Measurements from ENCODE around the gene PAF1. TPM values are rescaled to one million over a fixed set of nuclear protein-coding genes. Genes with fewer than 3 reads are reported as not detected.

Gene PAF1
- total and polyA plus RNA-seq, 2 of the 13 experiments (the other 11 are each of a cell fraction or from before 2014, with no cell fraction given): 30.2 to 31.1 TPM

DNA sequence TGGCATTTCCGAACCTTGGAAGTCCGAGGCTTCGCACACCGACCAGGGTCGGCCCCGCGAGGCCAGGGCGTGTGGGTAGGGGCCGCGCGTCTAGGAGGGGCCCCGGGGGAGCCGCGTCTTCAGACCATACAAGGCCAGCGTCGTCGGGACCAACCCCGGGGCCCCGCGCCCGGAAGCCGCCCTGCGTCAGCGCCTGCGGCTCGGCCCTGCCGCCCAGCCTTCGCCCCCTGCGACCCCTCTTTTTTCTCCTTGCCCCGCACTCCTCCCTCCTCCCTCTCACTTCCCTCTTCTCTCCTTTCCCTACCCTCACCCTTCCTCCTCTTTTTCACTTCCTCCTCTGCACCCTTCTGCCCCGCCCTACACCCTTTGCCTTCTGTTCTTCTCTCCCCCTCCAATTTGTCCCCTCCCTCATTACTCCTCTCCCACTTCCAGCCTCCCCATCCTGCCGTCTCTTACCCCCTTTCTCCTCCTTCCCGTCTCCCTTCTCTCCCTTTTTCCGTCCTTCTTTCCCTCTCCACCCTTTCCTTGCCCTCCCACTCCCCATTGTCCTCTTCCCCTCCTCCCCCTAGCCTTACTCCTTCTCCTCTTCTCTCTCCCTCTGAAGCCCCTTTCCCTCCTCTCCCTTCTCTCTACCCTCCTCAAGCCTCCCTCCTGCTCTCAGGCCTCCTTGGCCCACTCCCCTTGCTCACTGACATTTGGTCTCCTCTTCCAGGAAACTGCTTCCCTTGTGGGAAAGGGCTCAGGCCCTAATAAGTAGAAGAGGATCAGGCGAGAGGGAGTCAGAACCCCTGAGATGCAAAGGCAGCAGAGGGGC, 19.3 kb upstream of the PAF1 start (continued):
- TF ChIP-seq, protein P1, sequence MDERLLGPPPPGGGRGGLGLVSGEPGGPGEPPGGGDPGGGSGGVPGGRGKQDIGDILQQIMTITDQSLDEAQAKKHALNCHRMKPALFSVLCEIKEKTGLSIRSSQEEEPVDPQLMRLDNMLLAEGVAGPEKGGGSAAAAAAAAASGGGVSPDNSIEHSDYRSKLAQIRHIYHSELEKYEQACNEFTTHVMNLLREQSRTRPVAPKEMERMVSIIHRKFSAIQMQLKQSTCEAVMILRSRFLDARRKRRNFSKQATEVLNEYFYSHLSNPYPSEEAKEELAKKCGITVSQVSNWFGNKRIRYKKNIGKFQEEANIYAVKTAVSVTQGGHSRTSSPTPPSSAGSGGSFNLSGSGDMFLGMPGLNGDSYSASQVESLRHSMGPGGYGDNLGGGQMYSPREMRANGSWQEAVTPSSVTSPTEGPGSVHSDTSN (CRISPR knock-in tag; IDR thresholded peaks at IDR 0.05): no peak
- TF ChIP-seq PITX1 (CRISPR knock-in tag; IDR thresholded peaks at IDR 0.05) (no peak), PPARG (CRISPR knock-in tag; conservative IDR thresholded peaks at IDR 0.05) (no peak), ZFP82 (CRISPR knock-in tag; IDR thresholded peaks at IDR 0.05; ENCODE audit: borderline replicate concordance) (no peak), AHR (CRISPR knock-in tag; IDR thresholded peaks at IDR 0.05) (no peak), ZNF562 (CRISPR knock-in tag; IDR thresholded peaks at IDR 0.05; ENCODE audit: borderline replicate concordance) (no peak), ZNF614 (CRISPR knock-in tag; IDR thresholded peaks at IDR 0.05; ENCODE audit: borderline replicate concordance) (0 out of 2 replicates have a peak, but pooled peaks have one; percentile 45), THYN1 (CRISPR knock-in tag; IDR thresholded peaks at IDR 0.05; ENCODE audit: borderline replicate concordance, low read depth) (no peak), MED8 (CRISPR knock-in tag; IDR thresholded peaks at IDR 0.05; ENCODE audit: insufficient replicate concordance) (no peak), EHMT2 (IDR thresholded peaks at IDR 0.05; ENCODE audit: borderline replicate concordance, low read depth, low read length) (no peak)
- TF ChIP-seq, protein P2, sequence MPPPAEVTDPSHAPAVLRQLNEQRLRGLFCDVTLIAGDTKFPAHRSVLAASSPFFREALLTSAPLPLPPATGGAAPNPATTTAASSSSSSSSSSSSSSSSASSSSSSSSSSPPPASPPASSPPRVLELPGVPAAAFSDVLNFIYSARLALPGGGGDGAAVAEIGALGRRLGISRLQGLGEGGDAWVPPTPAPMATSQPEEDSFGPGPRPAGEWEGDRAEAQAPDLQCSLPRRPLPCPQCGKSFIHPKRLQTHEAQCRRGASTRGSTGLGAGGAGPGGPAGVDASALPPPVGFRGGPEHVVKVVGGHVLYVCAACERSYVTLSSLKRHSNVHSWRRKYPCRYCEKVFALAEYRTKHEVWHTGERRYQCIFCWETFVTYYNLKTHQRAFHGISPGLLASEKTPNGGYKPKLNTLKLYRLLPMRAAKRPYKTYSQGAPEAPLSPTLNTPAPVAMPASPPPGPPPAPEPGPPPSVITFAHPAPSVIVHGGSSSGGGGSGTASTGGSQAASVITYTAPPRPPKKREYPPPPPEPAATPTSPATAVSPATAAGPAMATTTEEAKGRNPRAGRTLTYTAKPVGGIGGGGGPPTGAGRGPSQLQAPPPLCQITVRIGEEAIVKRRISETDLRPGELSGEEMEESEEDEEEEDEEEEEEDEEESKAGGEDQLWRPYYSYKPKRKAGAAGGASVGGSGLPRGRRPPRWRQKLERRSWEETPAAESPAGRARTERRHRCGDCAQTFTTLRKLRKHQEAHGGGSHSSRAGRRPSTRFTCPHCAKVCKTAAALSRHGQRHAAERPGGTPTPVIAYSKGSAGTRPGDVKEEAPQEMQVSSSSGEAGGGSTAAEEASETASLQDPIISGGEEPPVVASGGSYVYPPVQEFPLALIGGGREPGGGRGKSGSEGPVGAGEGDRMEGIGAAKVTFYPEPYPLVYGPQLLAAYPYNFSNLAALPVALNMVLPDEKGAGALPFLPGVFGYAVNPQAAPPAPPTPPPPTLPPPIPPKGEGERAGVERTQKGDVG (CRISPR knock-in tag; IDR thresholded peaks at IDR 0.05; ENCODE audit: borderline replicate concordance): no peak
- TF ChIP-seq, protein P3, sequence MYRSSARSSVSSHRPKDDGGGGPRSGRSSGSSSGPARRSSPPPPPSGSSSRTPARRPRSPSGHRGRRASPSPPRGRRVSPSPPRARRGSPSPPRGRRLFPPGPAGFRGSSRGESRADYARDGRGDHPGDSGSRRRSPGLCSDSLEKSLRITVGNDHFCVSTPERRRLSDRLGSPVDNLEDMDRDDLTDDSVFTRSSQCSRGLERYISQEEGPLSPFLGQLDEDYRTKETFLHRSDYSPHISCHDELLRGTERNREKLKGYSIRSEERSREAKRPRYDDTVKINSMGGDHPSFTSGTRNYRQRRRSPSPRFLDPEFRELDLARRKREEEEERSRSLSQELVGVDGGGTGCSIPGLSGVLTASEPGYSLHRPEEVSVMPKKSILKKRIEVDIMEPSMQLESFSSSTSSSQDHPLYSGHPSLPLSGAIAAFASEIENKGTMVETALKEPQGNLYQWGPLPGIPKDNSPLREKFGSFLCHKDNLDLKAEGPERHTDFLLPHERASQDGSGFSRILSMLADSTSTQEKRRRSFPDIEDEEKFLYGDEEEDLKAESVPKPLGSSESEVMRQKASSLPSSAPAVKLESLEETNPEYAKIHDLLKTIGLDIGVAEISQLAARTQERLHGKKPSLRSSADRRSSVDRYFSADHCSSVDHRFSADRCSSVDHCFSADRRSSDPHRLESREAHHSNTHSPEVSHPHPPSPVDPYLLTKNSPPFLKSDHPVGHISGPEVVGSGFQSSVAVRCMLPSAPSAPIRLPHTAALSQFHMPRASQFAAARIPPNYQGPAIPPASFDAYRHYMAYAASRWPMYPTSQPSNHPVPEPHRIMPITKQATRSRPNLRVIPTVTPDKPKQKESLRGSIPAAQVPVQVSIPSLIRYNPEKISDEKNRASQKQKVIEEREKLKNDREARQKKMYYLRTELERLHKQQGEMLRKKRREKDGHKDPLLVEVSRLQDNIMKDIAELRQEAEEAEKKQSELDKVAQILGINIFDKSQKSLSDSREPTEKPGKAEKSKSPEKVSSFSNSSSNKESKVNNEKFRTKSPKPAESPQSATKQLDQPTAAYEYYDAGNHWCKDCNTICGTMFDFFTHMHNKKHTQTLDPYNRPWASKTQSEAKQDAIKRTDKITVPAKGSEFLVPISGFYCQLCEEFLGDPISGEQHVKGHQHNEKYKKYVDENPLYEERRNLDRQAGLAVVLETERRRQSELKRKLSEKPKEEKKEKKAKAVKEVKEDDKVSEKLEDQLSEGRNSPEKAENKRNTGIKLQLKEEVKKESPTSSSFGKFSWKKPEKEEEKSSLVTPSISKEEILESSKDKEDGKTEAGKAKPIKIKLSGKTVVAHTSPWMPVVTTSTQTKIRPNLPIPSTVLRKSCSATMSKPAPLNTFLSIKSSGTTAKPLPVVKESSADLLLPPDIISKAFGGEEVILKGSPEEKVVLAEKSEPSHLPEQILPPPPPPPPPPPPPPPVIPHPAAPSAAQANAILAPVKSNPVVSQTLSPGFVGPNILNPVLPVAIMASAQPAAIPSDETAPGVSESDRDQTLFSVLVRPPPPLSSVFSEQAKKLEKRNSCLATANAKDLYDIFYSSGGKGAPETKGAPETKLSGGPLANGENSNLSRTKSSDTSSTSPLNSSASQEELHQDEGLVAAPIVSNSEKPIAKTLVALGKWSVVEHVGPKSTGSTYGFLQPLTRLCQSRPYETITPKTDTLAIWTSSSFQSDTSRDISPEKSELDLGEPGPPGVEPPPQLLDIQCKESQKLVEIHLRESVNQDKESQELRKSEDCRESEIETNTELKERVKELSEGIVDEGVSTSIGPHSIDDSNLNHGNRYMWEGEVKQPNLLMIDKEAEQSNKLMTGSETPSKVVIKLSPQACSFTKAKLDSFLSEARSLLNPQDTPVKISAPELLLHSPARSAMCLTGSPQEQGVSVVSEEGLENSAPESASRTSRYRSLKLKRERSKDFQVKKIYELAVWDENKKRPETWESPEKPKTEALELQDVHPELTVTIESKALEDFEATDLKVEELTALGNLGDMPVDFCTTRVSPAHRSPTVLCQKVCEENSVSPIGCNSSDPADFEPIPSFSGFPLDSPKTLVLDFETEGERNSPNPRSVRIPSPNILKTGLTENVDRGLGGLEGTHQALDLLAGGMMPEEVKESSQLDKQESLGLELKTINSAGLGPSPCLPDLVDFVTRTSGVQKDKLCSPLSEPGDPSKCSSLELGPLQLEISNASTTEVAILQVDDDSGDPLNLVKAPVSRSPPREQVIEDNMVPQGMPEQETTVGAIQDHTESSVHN (CRISPR knock-in tag; IDR thresholded peaks at IDR 0.05): no peak

All from HepG2 (cell line).